Central memory CD4-positive, alpha-beta T cell (primary cell): ENCODE data around the gene THUMPD2.
A peak's percentile ranks its signal among the peaks of the same experiment; 100 is the strongest.
"Not testable (repeated sequence)": the region's sequence is repeated elsewhere in the genome, so short reads cannot be mapped to it uniquely, and the experiment has no call there.

Source experiments
- DNase-seq: peaks from one replicate; pipeline ENCODE4 v3.0.0; 2022
- total RNA-seq, 3 experiments: gene quantifications; one replicate each; lab custom pipeline; 2026; lab: John Stamatoyannopoulos, UW

THUMPD2 gene
- total RNA-seq: 14.7 to 26.6 (median 18.9) reads per million in 3 experiments

GRCh38 chr2:39778775-39779340 lies at the start of gene THUMPD2:
THUMPD2 (minus strand) TSS chr2:39779258; CDS start chr2:39779239, 19 bp downstream.
- DNase-seq: peak; percentile 40

- no peak for DNase-seq
Measured at GRCh38 chr2:39821871-39822270, 42.8 kb upstream of the THUMPD2 start.

- no peak for DNase-seq
Measured at GRCh38 chr2:39816845-39817244, 37.8 kb upstream of the THUMPD2 start.

GRCh38 chr2:39816428-39816827 lies 37.4 kb upstream of the THUMPD2 start:
- no peak for DNase-seq

- no peak for DNase-seq
Measured at GRCh38 chr2:39805936-39806608, 27.0 kb upstream of the THUMPD2 start.

- no peak for DNase-seq
Measured at GRCh38 chr2:39803839-39804238, 24.8 kb upstream of the THUMPD2 start.

- no peak for DNase-seq
Measured at GRCh38 chr2:39800752-39801151, 21.7 kb upstream of the THUMPD2 start.

GRCh38 chr2:39796134-39796533 lies 17.1 kb upstream of the THUMPD2 start:
- no peak for DNase-seq

- not testable (repeated sequence) for DNase-seq
Measured at GRCh38 chr2:39790216-39790818, 11.3 kb upstream of the THUMPD2 start.

GRCh38 chr2:39787950-39788349 lies 8.9 kb upstream of the THUMPD2 start:
- no peak for DNase-seq

- DNase-seq: no peak
Measured at GRCh38 chr2:39786761-39787522, 7.9 kb upstream of the THUMPD2 start.

GRCh38 chr2:39782591-39782990 lies 3.5 kb upstream of the THUMPD2 start:
- DNase-seq: no peak

GRCh38 chr2:39781697-39782096 lies 2.6 kb upstream of the THUMPD2 start:
- DNase-seq: no peak

- DNase-seq: no peak
Measured at GRCh38 chr2:39780825-39781600, 2.0 kb upstream of the THUMPD2 start.

GRCh38 chr2:39779927-39780326 lies 869 bp upstream of the THUMPD2 start:
- no peak for DNase-seq

- no peak for DNase-seq
Measured at GRCh38 chr2:39779341-39779851, 338 bp upstream of the THUMPD2 start.

- no peak for DNase-seq
Measured at GRCh38 chr2:39778233-39778632, 825 bp downstream of the THUMPD2 start.

GRCh38 chr2:39772812-39773152 lies 6.3 kb downstream of the THUMPD2 start:
- no peak for DNase-seq

- DNase-seq: no peak
Measured at GRCh38 chr2:39772086-39772811, 6.8 kb downstream of the THUMPD2 start.

GRCh38 chr2:39762448-39762847 lies 16.6 kb downstream of the THUMPD2 start:
- no peak for DNase-seq

GRCh38 chr2:39757156-39757555 lies 21.9 kb downstream of the THUMPD2 start:
- no peak for DNase-seq

GRCh38 chr2:39755466-39755865 lies 23.6 kb downstream of the THUMPD2 start:
- DNase-seq: no peak
